ENCODE results near the gene CXorf58.
"Not testable (repeated sequence)": the region's sequence is repeated elsewhere in the genome, so short reads cannot be mapped to it uniquely, and the experiment has no call there.

CXorf58 gene

DNA sequence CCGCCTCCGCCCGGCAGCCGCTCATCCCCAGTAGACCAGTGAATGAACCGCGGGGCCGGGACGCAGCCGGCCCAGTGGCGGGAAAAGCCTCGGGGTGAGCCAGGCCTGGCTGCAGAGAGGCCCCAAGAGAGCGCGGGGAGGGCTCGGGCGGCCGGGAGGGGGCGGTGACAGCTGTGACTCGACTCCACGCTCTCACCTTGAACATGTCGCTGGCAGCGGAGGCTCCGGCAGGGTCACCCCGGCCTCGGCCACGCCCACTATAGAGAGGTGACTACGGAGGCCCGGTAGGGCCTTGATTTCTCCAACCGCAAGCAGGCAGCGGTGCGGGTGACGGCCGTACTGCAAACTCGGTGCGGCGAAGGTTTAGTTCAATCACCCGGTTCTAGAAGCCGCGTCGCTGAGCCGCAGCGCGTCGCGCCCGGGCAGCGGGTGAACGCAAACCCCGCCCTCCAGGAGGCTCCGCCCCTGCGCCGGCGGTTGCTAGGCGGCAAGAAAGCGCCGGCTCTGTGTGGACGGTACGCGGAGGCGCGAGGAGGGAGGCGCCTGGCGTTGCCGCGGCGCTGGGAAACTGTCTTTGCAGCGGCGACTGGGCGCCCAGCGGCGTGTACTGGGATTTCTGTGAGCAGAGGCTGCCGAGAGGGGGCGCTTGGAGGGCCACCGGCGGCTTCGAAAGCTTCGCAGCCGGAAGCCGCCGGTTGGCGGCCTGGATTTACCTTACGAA, at the start of gene CXorf58, which contains the start of gene APOO:
Gene CXorf58, plus strand, starts transcription at position 509 of the 721 bp plus-strand sequence. CDS start 2,297 bp downstream, outside the sequence.
Gene APOO, minus strand, starts transcription at position 441 of the 721 bp plus-strand sequence. Its CDS starts 236 bp downstream, at position 205.
- DNase-seq (ENCODE audit: low spot score): peak; percentile 90

- not testable (repeated sequence) for DNase-seq (ENCODE audit: low spot score)
These were observed 48.6 kb upstream of the CXorf58 start for GRCh38 chrX:23859238-23859637.

- no peak for DNase-seq (ENCODE audit: low spot score)
These were observed 46.5 kb upstream of the CXorf58 start for GRCh38 chrX:23861215-23861896.

- DNase-seq (ENCODE audit: low spot score): not testable (repeated sequence)
These were observed 45.9 kb upstream of the CXorf58 start for GRCh38 chrX:23861952-23862351.

GRCh38 chrX:23864742-23865326, 43.0 kb upstream of the CXorf58 start:
- no peak for DNase-seq (ENCODE audit: low spot score)

DNA sequence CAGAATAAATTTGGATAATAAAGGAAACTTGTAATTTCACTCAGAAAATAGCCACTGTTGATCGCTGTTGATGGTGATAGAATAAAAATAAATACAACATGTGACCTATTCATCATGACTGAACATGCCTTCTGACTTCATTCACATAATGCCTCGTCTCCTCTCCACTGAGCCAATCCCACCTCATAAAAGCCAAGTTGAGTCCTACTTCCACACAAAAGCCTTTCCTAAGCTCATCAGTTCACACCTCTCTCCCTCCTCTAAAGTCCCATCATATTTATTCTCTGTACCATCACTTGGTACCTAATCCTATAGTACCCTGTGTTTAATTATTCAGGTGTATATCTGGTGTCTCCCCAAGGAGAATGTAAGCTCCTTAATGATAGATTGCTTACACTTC, 37.8 kb upstream of the CXorf58 start:
- no peak for DNase-seq (ENCODE audit: low spot score)

- no peak for DNase-seq (ENCODE audit: low spot score)
These were observed 35.8 kb upstream of the CXorf58 start for GRCh38 chrX:23871905-23872546.

GRCh38 chrX:23879380-23880090, 28.3 kb upstream of the CXorf58 start:
- DNase-seq (ENCODE audit: low spot score): no peak

DNA sequence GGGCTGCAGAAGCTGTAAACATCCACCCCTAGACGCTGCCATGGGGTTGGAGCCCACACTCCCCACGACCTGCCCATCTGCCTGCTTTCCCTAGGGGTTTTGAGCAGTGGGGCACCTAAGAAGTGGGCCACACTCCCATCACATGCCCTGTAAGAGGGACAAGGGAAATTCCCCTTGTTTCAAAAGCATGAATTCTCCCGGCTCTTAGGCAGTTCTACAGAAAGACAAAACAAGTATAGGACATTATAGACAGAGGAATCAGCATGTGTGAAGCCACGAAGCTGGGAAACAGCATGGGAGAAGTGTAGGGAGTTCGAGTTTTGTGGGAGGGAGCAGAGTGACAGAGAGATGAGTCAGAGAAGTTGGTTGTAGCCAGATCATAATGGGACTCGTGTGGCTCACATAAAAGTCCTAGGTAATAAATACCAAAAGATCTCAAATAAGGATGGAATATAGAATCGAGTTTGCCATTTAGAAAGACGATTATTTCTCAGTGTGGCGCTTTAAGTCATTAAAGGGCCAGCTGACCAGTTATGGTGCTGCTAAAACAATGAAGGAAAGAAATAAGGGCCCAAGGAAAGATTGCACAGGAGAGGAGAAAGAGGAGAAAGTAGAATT, 24.0 kb upstream of the CXorf58 start:
- DNase-seq (ENCODE audit: low spot score): no peak

DNA sequence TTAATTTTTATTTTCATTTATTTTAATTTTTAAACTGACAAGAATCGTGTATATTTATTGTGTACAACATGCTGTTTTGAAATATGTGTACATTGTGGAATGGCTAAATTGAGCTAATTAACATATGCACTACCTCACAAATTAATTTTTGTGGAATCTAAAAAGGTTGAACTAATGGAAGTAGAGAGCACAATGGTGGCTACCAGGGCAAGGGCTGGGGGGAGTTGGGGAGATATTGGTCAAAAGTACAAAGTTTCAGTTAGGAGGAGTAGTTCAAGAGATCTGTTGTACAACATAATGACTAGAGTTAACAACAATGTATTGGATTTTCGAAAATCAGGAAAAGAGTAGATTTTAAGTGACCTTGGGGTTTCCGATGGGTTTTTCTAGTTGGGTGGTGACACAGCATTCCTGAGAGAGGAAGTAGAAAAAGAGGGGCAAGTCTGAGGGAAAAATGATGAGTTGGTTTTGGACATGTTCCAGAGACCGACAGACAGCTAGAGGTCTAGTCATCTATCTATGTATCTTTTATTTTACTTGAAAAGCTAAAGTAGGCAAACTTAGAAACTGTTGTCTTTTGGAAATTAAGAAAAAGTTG, 23.3 kb upstream of the CXorf58 start:
- DNase-seq (ENCODE audit: low spot score): no peak

DNA sequence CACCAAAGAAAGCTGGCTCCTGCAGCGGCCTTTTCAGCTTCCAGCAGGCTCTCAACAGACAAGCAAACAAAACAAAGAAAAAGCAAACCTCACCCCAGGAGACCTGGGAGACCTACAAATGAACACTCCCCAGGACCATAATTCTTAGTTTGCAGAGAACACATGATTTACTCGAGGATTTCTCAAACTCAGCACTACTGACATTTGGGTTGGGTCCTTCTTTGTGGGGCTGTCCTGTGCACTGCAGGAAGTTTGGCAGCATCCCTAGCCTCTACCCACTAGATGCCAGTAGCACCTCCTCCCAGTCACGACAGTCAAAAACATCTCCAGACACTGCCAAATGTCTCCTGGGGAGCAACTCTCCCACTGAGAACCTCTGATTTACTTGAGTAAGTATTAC, 22.0 kb upstream of the CXorf58 start:
- DNase-seq (ENCODE audit: low spot score): no peak

DNA sequence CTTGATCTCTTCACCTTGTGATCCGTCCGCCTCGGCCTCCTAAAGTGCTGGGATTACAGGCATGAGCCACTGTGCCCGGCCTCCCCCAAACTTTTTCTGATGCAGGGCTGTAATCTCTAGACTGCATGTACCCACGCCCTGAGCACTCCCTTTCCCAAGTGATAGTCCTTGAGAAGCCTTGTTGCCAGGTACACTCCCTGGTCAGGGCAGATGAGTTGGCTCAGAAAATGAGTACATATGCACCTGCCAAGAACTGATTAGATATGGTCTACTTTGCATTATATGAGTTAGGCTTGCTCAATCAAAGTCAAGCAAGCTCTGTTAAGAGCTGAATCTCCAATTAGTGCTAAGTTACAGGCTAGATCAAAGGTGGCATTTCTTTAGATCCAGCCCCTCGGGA, 20.4 kb upstream of the CXorf58 start:
- DNase-seq (ENCODE audit: low spot score): no peak

- DNase-seq (ENCODE audit: low spot score): no peak
These were observed 19.9 kb upstream of the CXorf58 start for GRCh38 chrX:23887918-23888317.

DNA sequence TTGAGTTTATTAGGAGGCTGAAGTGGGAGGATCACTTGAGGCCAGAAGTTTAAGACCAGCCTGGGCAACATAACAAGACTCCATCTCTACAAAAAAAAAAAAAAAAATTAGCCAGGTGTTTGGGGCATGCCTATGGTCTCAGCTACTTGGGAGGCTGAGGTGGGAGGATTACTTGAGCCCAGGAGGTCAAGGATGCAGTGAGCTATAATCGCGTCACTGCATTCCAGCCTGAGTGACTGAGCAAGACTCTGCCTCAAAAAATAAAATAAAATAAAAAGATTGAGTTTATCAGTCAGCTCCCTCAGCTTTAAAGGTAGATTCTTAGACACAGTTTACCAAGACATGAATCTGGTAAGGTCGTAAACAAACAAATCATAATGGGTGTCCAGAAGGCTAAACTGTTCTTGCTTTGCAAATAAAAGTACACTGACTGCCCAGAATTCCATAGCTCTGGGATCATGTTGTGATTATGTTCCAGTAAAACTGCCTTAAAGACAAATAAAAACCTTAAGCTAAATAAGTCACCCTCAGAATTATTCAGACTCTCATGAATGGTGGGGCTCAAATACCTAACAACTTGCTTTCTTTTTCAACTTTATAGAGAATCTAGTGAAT, 18.8 kb upstream of the CXorf58 start:
- no peak for DNase-seq (ENCODE audit: low spot score)

DNA sequence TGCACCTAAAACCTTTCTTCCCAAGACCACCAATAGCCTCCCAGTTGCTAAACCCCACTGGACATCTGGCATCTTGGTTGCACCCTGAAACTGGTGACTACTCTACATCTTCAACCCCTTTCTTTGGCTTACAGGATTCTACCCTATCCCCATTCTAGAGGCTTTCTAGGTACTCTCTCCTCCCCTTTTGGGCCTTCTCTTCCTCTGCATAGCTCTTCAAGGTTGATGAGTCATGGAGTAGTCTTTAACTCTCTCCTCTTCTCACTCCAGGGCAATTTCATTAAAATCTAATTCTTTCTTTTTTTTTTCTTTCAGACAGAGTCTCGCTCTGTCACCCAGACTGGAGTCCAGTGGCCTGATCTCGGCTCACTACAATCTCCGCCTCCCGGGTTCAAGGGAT, 16.9 kb upstream of the CXorf58 start:
- DNase-seq (ENCODE audit: low spot score): no peak

DNA sequence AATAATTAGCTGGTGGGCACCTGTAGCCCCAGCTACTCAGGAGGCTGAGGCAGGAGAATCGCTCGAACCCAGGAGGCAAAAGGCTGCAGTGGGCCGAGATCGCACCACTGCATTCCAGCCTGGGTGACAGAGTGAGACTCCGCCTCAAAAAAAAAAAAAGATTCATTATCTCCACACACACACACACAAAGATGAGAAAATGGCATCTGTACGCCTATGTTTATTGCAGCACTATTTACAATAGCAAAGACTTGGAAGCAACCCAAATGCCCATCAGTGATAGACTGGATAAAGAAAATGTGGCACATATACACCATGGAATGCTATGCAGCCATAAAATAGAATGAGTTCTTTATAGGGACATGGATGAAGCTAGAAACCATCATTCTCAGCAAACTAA, 12.8 kb upstream of the CXorf58 start:
- DNase-seq (ENCODE audit: low spot score): not testable (repeated sequence)

- not testable (repeated sequence) for DNase-seq (ENCODE audit: low spot score)
These were observed 11.3 kb upstream of the CXorf58 start for GRCh38 chrX:23896539-23896938.

DNA sequence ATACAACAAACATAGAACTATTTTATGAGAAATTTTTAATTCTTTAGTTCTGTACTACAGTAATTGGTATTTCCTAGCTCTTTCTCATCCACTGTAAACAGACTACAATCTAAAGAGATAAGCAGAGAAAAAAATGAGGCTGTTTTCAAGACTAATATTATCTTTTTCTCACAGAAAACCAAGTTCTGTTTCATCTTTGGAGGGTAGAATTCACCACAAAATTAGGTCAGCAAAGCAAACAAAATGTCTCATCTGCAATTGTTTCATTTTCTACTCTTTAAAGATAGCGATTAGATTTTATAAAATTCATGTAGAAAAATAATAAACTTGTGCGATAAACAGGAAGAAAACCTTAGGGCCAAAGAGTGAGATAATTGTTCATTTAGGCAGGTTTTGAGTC, 10.8 kb upstream of the CXorf58 start:
- no peak for DNase-seq (ENCODE audit: low spot score)

- no peak for DNase-seq (ENCODE audit: low spot score)
These were observed 9.3 kb upstream of the CXorf58 start for GRCh38 chrX:23898412-23898959.

DNA sequence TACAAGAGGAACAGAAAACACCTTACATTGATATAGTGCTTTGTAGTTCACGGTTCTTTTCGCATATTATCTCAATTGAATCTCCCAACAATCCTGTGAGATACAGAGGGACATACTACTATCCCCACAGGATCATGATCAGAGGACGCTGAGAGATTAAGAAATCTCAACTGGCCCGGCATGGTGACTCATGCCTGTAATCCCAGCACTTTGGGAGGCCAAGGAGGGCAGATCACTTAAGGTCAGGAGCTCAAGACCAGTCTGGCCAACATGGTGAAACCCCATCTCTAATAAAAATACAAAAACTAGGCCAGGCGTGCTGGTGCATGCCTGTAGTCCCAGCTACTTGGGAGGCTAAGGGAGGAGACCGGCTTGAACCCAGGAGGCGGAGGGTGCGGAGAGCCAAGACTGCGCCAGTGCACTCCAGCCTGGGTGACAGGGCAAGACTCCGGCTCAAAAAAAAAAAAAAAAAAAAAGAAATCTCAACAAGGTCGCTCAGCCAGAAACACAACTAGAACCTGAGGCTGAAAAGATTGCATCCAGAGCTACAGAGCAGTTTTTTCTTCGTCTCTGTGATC, 7.5 kb upstream of the CXorf58 start:
- DNase-seq (ENCODE audit: low spot score): no peak
